Endothelial cell of umbilical vein (primary cell): ENCODE results near the gene RPS25. TPM values are rescaled to one million over a fixed set of nuclear protein-coding genes. Genes with fewer than 3 reads are reported as not detected.
A peak's percentile ranks its signal among the peaks of the same experiment; 100 is the strongest.

Experiments
- BruUV-seq: library from RNA; stranded (reverse); fragments of 400-500 nt; replicated peaks from 2 replicates; lab custom pipeline; 2021; lab: Mats Ljungman, UMichigan
- CTCF ChIA-PET: fragments of 300-600, 350-600 bp; sonication (Branson Sonifier 250); formaldehyde crosslinking; loops from one replicate; lab custom pipeline; 2021; ENCODE audit warnings: antibody characterized with exemption, inconsistent platforms; lab: Charles Lee
- POLR2A ChIA-PET: fragments of 300-600, 350-600 bp; sonication (Branson Sonifier 250); formaldehyde crosslinking; loops from one replicate; lab custom pipeline; 2021; ENCODE audit warnings: antibody characterized with exemption, inconsistent platforms; lab: Charles Lee
- DNase-seq: peaks from one replicate; pipeline ENCODE4 v3.0.0-alpha.2; 2011; ENCODE audit warnings: low read depth, low spot score
- FAIRE-seq: peaks from 2 replicates; lab custom pipeline; 2011; peaks lifted over from hg19 to GRCh38; lab: Jason Lieb, UNC
- H2AFZ ChIP-seq: 2 replicates; pipeline ENCODE4 v1.6.0; 2012; ENCODE audit warnings: low read depth, low read length, control low read depth, inconsistent platforms
- H3K27ac ChIP-seq: 2 replicates; pipeline ENCODE4 v1.5.1; 2011; ENCODE audit warnings: low read depth, mild to moderate bottlenecking, control low read depth, low read length, moderate library complexity; ENCODE audit not compliant: insufficient read depth
- H3K27me3 ChIP-seq, 2 experiments: 2 replicates each; pipeline versions ENCODE4 v1.6.0 to v1.6.1; 2011; ENCODE audit warnings: low read length in 2 of 2, mixed read lengths in 1 of 2; ENCODE audit not compliant: control insufficient read depth in 2 of 2, insufficient read depth in 2 of 2
- H3K36me3 ChIP-seq, 2 experiments: 2 replicates in 1 of 2; 3 replicates in 1 of 2; pipeline ENCODE4 v1.5.1; 2011; ENCODE audit warnings: low read length in 2 of 2, mild to moderate bottlenecking in 1 of 2, moderate library complexity in 1 of 2; ENCODE audit not compliant: control insufficient read depth in 2 of 2, insufficient read depth in 2 of 2; ENCODE audit errors: extremely low read depth in 1 of 2
- H3K4me1 ChIP-seq: 3 replicates; pipeline ENCODE4 v1.5.1; 2011; ENCODE audit warnings: mild to moderate bottlenecking, low read length; ENCODE audit not compliant: control insufficient read depth, insufficient read depth; ENCODE audit errors: extremely low read depth
- H3K4me2 ChIP-seq: 2 replicates; pipeline ENCODE4 v1.6.1; 2011; ENCODE audit warnings: low read length, control low read depth, mixed read lengths; ENCODE audit not compliant: insufficient read depth
- H3K4me3 ChIP-seq, 3 experiments: fragments of 200-600 bp in 1 of 3; sonication (generic), shearing (Covaris generic) in 1 of 3; replicated peaks in 1 of 3; 2 replicates each; pipeline ENCODE4 v1.5.1; 2011 to 2016; ENCODE audit warnings: control low read depth in 3 of 3, low read length in 3 of 3, mild to moderate bottlenecking in 2 of 3, inconsistent platforms in 1 of 3, low read depth in 1 of 3, moderate library complexity in 1 of 3; ENCODE audit not compliant: insufficient read depth in 1 of 3
- H3K79me2 ChIP-seq: 2 replicates; pipeline ENCODE4 v1.6.0; 2012; ENCODE audit warnings: low read length, inconsistent platforms; ENCODE audit not compliant: control insufficient read depth, insufficient read depth
- H3K9ac ChIP-seq: replicated peaks from 2 replicates; pipeline ENCODE3; 2011; ENCODE audit warnings: low read length, control low read depth; ENCODE audit not compliant: insufficient read depth; ENCODE audit errors: extremely low read depth
- H3K9me1 ChIP-seq: replicated peaks from 3 replicates; pipeline ENCODE4 v1.6.0; 2011; ENCODE audit warnings: mild to moderate bottlenecking, low read length; ENCODE audit not compliant: control insufficient read depth, insufficient read depth; ENCODE audit errors: extremely low read depth
- H3K9me3 ChIP-seq: replicated peaks from 2 replicates; pipeline ENCODE4 v1.5.1; 2012; ENCODE audit warnings: low read length, inconsistent platforms; ENCODE audit not compliant: control insufficient read depth, insufficient read depth
- H4K20me1 ChIP-seq: replicated peaks from 2 replicates; pipeline ENCODE3; 2011; ENCODE audit warnings: mild to moderate bottlenecking, low read length; ENCODE audit not compliant: control insufficient read depth, insufficient read depth; ENCODE audit errors: extremely low read depth
- EZH2 ChIP-seq: IDR thresholded peaks from 2 replicates; pipeline ENCODE4 v1.6.1; 2012; ENCODE audit warnings: borderline replicate concordance, low read depth, mild to moderate bottlenecking, moderate library complexity, low read length, inconsistent platforms; ENCODE audit not compliant: severe bottlenecking
- MYC ChIP-seq: IDR thresholded peaks from one replicate; pipeline ENCODE4 v1.6.1; 2011; ENCODE audit warnings: mild to moderate bottlenecking, low read depth, low read length
- POLR2A ChIP-seq: IDR thresholded peaks from 2 replicates; pipeline ENCODE4 v1.6.1; 2012; ENCODE audit warnings: low read depth, mild to moderate bottlenecking, control low read depth, low read length
- POLR2AphosphoS5 ChIP-seq: IDR thresholded peaks from 2 replicates; pipeline ENCODE4 v1.6.1; 2012; ENCODE audit warnings: low read depth, mild to moderate bottlenecking, control low read depth, low read length, moderate library complexity; ENCODE audit not compliant: insufficient read depth
- dilution Hi-C: fragments of 300-500 bp; cut with MboI; formaldehyde crosslinking; loops from one replicate; pipeline ENCODE4 v1.15.0; 2019; ENCODE audit warnings: low sequenced_read_pairs; ENCODE audit not compliant: extremely low pct_ligation_motif_present
- intact Hi-C: fragments of 100-400 bp; cut with micrococcal nuclease; formaldehyde crosslinking; loops from one replicate; pipeline ENCODE4 v1.10.0; 2022
- polyA plus RNA-seq, 4 experiments: library from polyadenylated mRNA; depleted of rRNA in 3 of 4; stranded (reverse) in 3 of 4; unstranded in 1 of 4; fragments of >200 nt; gene quantifications; 2 replicates each; pipeline versions ENCODE4 v1.2.1 to v1.2.3, GENCODE V29; 2011 to 2012; ENCODE audit warnings: missing spikeins in 1 of 4
- total RNA-seq: library from RNA; stranded (reverse); gene quantifications from 2 replicates; pipeline ENCODE4 v1.2.3, GENCODE V29; 2021
- TF ChIP-seq, protein P1 (sequence below): IDR thresholded peaks from 2 replicates; pipeline ENCODE4 v1.6.1; 2011; ENCODE audit not compliant: insufficient read depth, insufficient read length
- TF ChIP-seq, protein P2 (sequence below), 2 donors: IDR thresholded peaks; 1 replicate in 1 of 2; 2 replicates in 1 of 2; pipeline ENCODE4 v1.5.1; 2011; ENCODE audit warnings: low read length in 2 of 2, mild to moderate bottlenecking in 2 of 2, moderate library complexity in 2 of 2, control low read depth in 1 of 2, inconsistent platforms in 1 of 2, low read depth in 1 of 2; ENCODE audit not compliant: insufficient read depth in 1 of 2; ENCODE audit errors: extremely low read depth in 1 of 2

Gene RPS25
- total and polyA plus RNA-seq, 2 donors (not counting 3 experiments of a cell fraction or from before 2014, with no cell fraction given) = 887 to 992 TPM

DNA sequence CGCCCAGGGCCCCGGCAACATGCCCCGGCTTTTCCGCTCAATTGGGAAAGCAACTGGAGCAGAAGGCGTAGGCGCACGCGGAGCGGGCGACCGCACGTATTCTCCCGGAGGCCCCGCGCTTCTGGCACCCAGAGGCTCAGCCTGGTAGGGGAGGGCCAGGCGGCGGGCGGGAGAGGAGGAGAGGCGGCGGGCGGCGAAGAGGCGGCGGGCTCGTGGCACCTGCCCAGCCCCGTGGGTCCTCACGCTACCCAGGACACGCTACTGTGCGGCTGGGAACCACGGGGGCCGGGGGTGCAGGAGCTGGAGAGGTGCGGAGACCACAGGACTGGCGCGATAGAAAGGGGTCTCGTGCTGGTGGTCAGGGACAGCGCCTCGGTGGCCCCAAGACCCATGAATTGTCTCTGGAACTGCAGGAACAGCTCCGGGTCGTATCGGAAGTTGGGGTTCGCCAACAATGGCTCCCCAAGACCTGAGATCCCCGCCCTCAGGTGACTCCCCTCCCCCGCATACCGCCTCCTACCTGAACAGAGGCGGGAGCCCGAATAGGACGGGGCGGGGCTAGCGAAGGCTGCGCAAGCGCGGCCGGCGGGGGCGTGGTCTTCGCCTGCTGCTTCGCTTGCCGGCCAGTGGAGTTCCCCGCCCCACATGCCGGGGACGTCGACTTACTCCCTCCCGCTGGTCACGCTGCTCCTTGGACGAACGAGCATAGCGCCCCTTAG, 12.3 kb upstream of the RPS25 start, which contains the start of gene SLC37A4:
SLC37A4 (minus strand) TSS at position 549 of the 719 bp plus-strand sequence.
- Histone ChIP-seq H3K9ac (peak within 1 kb of the TSS; percentile 31), H3K79me2 (no peaks in the 10 kb centered on the region), H3K27me3 (no peaks in the 10 kb centered on the region), H3K4me1 (peaks cover 5% of the 10 kb centered on the region), H2AFZ (peak within 1 kb of the TSS; percentile 84), H3K4me2 (peak within 1 kb of the TSS; percentile 65), H3K36me3 (peaks cover 0 to 6% of the 10 kb centered on the region in 2 experiments), H3K4me3 (peak within 1 kb of the TSS; percentile 55 to 86 (median 60)), H4K20me1 (no peaks in the 10 kb centered on the region), H3K27ac (no peak within 1 kb of the TSS), H3K9me3 (no peaks in the 10 kb centered on the region), H3K9me1 (no peaks in the 10 kb centered on the region)
- POLR2A ChIA-PET = interaction anchor here (0.6 kb wide), 1 partner anchor 212 kb away, joined by 3 read pairs; no protein-coding TSS in a partner anchor
- BruUV-seq = TSS peak; percentile 31
- FAIRE-seq (peak; percentile 98), DNase-seq (peak; percentile 98)
- intact Hi-C loops (loop anchor here (1.0 kb wide), 2 partner anchors 12 to 27 kb away; partner anchors contain the start of genes HYOU1, RPS25 and TRAPPC4), dilution Hi-C loops (no loop called here)
- CTCF ChIA-PET = interaction anchor here (2.2 kb wide), 1 partner anchor 11 kb away, joined by 11 read pairs; the partner anchor contains the start of genes RPS25 and TRAPPC4
- TF ChIP-seq, protein P1, sequence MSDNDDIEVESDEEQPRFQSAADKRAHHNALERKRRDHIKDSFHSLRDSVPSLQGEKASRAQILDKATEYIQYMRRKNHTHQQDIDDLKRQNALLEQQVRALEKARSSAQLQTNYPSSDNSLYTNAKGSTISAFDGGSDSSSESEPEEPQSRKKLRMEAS = peak; percentile 96
- TF ChIP-seq, protein P2, sequence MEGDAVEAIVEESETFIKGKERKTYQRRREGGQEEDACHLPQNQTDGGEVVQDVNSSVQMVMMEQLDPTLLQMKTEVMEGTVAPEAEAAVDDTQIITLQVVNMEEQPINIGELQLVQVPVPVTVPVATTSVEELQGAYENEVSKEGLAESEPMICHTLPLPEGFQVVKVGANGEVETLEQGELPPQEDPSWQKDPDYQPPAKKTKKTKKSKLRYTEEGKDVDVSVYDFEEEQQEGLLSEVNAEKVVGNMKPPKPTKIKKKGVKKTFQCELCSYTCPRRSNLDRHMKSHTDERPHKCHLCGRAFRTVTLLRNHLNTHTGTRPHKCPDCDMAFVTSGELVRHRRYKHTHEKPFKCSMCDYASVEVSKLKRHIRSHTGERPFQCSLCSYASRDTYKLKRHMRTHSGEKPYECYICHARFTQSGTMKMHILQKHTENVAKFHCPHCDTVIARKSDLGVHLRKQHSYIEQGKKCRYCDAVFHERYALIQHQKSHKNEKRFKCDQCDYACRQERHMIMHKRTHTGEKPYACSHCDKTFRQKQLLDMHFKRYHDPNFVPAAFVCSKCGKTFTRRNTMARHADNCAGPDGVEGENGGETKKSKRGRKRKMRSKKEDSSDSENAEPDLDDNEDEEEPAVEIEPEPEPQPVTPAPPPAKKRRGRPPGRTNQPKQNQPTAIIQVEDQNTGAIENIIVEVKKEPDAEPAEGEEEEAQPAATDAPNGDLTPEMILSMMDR (IDR thresholded peaks at IDR 0.05; ENCODE audit: extremely low read depth in 1 of 2, insufficient read depth in 1 of 2, low read depth in 1 of 2, low read length in 2 of 2) = peak in 1 of 2 donors; percentile 93
- TF ChIP-seq POLR2AphosphoS5 (peak; percentile 63), POLR2A (peak; percentile 65), EZH2 (no peak), MYC (peak; percentile 68)
